GM12873 (cell line): Measurements from ENCODE around the gene TLDC2.

Experiments used
- TF ChIP-seq, protein P1 (sequence below): IDR thresholded peaks from 2 replicates; pipeline ENCODE4 v1.5.1; 2012; ENCODE audit warnings: low read depth, mild to moderate bottlenecking, moderate library complexity, low read length, control low read depth; ENCODE audit not compliant: insufficient read depth; ENCODE audit errors: missing control alignments

Gene TLDC2

DNA sequence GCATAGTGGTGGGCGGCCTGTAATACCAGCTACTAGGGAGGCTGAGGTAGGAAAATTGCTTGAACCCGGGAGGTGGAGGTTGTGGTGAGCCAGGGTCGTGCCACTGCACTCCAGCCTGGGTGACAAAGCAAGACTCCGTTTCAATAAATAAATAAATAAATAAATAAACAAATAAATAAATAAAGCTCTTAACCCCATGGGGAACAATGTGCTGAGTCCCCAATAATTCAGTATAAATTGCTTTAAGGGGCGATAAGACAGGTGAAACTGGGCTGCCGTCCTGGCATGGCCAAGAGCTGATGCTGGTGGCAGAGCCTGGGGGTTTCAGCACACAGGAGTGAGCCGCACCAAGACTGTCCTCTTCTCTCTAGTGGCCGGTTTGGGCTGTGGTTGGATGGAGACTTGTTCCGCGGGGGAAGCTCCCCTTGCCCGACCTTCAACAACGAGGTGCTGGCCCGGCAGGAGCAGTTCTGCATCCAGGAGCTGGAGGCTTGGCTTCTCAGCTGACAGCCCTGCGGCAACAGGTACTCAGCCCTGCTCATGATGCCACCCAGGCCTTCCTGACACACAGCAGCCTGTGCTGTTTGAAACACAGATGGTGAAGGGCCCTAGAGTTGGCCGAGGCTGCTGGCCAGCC lies 13.1 kb downstream of the TLDC2 start:
- TF ChIP-seq, protein P1, sequence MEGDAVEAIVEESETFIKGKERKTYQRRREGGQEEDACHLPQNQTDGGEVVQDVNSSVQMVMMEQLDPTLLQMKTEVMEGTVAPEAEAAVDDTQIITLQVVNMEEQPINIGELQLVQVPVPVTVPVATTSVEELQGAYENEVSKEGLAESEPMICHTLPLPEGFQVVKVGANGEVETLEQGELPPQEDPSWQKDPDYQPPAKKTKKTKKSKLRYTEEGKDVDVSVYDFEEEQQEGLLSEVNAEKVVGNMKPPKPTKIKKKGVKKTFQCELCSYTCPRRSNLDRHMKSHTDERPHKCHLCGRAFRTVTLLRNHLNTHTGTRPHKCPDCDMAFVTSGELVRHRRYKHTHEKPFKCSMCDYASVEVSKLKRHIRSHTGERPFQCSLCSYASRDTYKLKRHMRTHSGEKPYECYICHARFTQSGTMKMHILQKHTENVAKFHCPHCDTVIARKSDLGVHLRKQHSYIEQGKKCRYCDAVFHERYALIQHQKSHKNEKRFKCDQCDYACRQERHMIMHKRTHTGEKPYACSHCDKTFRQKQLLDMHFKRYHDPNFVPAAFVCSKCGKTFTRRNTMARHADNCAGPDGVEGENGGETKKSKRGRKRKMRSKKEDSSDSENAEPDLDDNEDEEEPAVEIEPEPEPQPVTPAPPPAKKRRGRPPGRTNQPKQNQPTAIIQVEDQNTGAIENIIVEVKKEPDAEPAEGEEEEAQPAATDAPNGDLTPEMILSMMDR, result no peak

DNA sequence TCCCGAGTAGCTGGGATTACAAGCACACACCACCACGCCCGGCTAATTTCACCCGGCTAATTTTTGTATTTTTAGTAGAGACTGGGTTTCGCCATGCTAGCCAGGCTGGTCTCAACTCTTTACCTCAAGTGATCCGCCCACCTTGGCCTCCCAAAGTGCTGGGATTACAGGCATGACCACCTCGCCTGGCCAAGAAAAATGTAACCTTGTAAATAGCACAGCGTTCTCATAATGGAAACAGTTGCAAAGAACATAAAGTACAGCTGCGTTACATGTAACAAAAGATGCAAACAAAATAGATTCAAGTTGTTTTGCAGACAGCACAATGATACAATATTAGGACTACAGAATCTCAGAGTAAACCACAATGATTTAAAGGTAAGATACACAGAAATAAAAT lies 14.6 kb downstream of the TLDC2 start:
- TF ChIP-seq, protein P1, result no peak

DNA sequence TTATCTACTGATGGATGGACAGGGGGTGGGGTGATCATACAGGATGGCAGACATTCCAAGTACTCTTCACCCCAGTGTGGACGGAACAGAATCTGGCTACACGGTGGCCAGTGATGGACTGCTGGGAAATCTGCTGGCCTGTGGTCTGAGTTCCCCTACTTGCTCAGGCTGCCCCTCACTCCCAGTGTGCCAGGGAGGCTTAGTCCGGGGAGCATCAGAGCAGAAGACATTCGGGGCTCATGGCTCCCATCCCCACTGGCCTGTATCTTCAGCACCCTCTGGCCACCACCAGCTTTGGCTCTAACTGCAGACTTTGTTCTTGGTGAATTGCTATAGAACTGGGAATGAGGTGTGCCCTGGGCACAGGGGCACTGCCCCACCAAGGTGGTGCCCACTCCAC lies 15.3 kb downstream of the TLDC2 start:
- TF ChIP-seq, protein P1, result no peak

DNA sequence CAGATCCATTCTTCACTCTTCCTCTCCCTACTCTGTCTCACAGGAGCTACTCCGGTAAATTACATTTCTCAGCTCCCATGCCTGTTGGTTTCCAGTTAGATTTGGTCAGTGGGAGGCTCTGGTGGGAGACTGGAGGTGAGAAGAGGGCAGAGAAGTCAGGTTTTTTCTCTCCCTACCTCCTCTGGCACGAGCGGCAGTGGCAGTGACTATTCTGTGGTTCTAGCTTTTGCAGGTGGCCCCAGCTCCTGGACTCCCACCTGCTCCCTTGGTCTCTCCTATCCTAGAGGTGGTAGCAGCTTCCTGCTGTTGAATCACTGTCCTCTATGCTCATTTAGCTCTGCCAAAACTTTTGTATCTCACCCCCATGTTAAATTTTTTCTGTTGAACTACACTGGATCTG lies 17.9 kb downstream of the TLDC2 start:
- TF ChIP-seq, protein P1, result no peak

DNA sequence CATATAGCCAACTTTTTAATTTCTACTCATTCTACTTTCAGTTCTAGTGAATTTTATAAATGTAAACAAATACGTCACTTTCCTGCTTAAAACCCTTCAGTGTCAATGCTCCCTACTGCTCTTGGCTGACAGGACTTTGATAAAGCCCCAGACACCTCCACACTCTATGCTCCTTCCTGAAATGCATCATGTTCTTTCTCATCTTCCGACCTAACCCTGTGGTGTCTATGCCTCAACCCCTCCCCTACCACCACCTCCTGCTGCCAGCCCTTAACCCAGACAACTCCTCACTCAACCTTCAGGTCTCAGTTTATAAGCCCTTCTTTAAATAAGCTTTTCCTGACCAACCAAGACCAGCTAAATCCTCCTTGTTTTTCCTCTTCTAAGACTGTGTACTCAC lies 19.1 kb downstream of the TLDC2 start:
- TF ChIP-seq, protein P1, result no peak

DNA sequence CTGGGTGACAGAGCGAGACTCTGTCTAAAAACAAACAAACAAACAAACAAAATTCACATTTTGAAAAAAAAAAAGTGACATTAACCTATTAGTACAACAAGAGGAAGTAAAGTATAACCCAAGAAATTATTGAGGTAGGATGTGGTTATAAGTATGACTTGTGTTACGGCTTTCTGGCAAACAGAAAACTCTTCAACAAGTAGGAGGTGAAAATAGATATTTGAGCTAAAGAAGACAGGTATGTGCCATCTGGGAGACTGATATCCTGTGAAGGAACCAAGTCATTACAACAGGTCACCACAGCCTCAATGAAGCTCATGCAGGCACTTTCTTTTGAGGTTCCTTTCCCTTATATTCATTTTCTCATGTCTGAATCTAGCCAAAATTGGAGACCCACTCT lies 28.8 kb downstream of the TLDC2 start:
- TF ChIP-seq, protein P1, result no peak

DNA sequence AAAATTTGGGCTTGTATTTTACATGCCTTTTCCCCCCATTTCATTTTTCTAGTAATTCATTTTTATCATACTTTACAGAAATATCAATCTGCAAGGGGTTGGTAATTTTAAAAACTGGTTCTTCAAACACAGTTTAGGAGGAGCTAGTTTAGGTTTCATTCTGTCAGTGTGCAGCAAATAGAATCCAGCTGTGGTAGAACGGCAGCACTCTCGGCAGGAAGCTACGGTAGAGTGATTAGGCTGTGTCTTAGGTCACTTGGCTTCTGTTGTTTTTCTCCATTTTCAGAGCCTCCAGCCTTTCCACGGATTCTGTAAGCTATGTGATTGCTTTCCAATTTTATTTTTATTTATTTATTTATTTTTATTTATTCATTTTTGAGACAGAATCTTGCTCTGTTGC lies 32.7 kb downstream of the TLDC2 start:
- TF ChIP-seq, protein P1, result no peak

DNA sequence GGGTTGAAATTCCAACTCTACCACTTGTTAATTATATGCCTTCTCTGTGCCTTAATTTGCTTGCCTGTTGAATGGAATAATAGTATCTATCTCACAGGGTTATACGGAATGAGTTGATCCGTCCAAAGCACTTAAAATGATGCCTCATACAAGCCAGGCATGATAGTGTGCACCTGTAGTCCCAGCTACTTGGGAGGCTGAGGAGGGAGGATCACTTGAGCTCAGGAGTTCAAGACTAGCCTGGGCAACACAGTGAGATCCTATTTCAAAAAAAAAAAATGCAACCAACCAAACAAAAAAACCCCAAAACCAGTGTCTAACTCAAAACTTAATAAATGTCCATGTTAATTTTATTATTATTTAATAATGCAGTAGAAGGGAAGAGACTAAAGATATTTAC lies 40.3 kb downstream of the TLDC2 start:
- TF ChIP-seq, protein P1, result no peak
